GM12878 (cell line): ENCODE data around the gene WNK2. TPM values are rescaled to one million over a fixed set of nuclear protein-coding genes. Genes with fewer than 3 reads are reported as not detected.

Experiments
- ATAC-seq: fragments of 200-7000 bp; cut with Tn5 transposase; 3 replicates; pipeline ENCODE4 v1.9.1; 2020; ENCODE audit warnings: mild to moderate bottlenecking, moderate library complexity
- BruUV-seq: library from RNA; stranded (reverse); fragments of 400-500 nt; replicated peaks from 2 replicates; lab custom pipeline; 2021; lab: Mats Ljungman, UMichigan
- CTCF ChIA-PET: fragments of 300-600 bp; sonication (Branson Sonifier 250); formaldehyde crosslinking; extraction: SDS; loops from one replicate; lab custom pipeline; 2021; ENCODE audit warnings: inconsistent platforms; lab: Yijun Ruan, JAX
- POLR2A ChIA-PET: fragments of 350-600 bp; formaldehyde crosslinking; extraction: SDS; loops from one replicate; lab custom pipeline; 2021; ENCODE audit warnings: inconsistent platforms; lab: Charles Lee
- RAD21 ChIA-PET: fragments of 300-600 bp; sonication (Branson Sonifier 250); formaldehyde crosslinking; loops from one replicate; lab custom pipeline; 2023; ENCODE audit warnings: antibody characterized with exemption; ENCODE audit not compliant: unreplicated experiment; lab: Charles Lee
- SMC1A ChIA-PET: fragments of 300-600 bp; sonication (Branson Sonifier 250); formaldehyde crosslinking; loops from one replicate; lab custom pipeline; 2023; ENCODE audit not compliant: unreplicated experiment, uncharacterized antibody; lab: Charles Lee
- DNase-seq: peaks from one replicate; pipeline ENCODE4 v3.0.0-alpha.2; 2011; ENCODE audit warnings: low read depth, low spot score
- FAIRE-seq: peaks from 3 replicates; lab custom pipeline; 2011; peaks lifted over from hg19 to GRCh38; lab: Jason Lieb, UNC
- H2AFZ ChIP-seq: 2 replicates; pipeline ENCODE4 v1.6.0; 2011; ENCODE audit warnings: low read depth, low read length, control low read depth; ENCODE audit not compliant: control insufficient read depth
- H3K27ac ChIP-seq: 2 replicates; pipeline ENCODE4 v1.5.1; 2011; ENCODE audit warnings: control low read depth; ENCODE audit not compliant: control insufficient read depth, insufficient read depth
- H3K27me3 ChIP-seq, 2 experiments: replicated peaks in 1 of 2; 2 replicates each; pipeline versions ENCODE4 v1.6.0 to v1.6.1; 2011; ENCODE audit warnings: low read length in 1 of 2; ENCODE audit not compliant: control insufficient read depth in 2 of 2, insufficient read depth in 2 of 2
- H3K36me3 ChIP-seq, 2 experiments: 2 replicates each; pipeline ENCODE4 v1.5.1; 2011; ENCODE audit warnings: low read length in 1 of 2; ENCODE audit not compliant: control insufficient read depth in 2 of 2, insufficient read depth in 2 of 2
- H3K4me1 ChIP-seq: 2 replicates; pipeline ENCODE4 v1.6.1; 2011; ENCODE audit warnings: mild to moderate bottlenecking, low read length, moderate library complexity, mixed read lengths; ENCODE audit not compliant: control insufficient read depth, insufficient read depth
- H3K4me2 ChIP-seq: 2 replicates; pipeline ENCODE4 v1.6.0; 2011; ENCODE audit warnings: control low read depth; ENCODE audit not compliant: control insufficient read depth, insufficient read depth
- H3K4me3 ChIP-seq: fragments of 200-600 bp; sonication (generic); 2 replicates; pipeline ENCODE4 v1.5.1; 2016
- H3K79me2 ChIP-seq: 2 replicates; pipeline ENCODE4 v1.6.0; 2011; ENCODE audit warnings: low read length; ENCODE audit not compliant: control insufficient read depth, insufficient read depth
- H3K9ac ChIP-seq: 2 replicates; pipeline ENCODE4 v1.8.0; 2011; ENCODE audit warnings: low read length, control low read depth, mixed read lengths; ENCODE audit not compliant: control insufficient read depth, insufficient read depth
- H3K9me3 ChIP-seq: replicated peaks from 3 replicates; pipeline ENCODE4 v1.5.1; 2011; ENCODE audit warnings: mild to moderate bottlenecking, low read length; ENCODE audit not compliant: control insufficient read depth, insufficient read depth
- H4K20me1 ChIP-seq: 2 replicates; pipeline ENCODE4 v1.6.0; 2011; ENCODE audit not compliant: control insufficient read depth, insufficient read depth
- BHLHE40 ChIP-seq, 2 experiments: fragments of 450-650 bp in 1 of 2; IDR thresholded peaks; 2 replicates each; pipeline ENCODE4 v1.6.1; 2011 to 2017; ENCODE audit warnings: low read depth in 2 of 2, borderline replicate concordance in 1 of 2, improper control_type of control experiment in 1 of 2, low read length in 1 of 2, mild to moderate bottlenecking in 1 of 2
- CHD4 ChIP-seq: fragments of 200-600 bp; sonication (generic); IDR thresholded peaks from 2 replicates; pipeline ENCODE4 v1.6.1; 2016; ENCODE audit warnings: mild to moderate bottlenecking
- IKZF2 ChIP-seq, 2 experiments: fragments of 450-650 bp; IDR thresholded peaks; 2 replicates each; pipeline ENCODE4 v1.6.1; 2017; ENCODE audit warnings: mild to moderate bottlenecking in 2 of 2, moderate library complexity in 2 of 2
- JUND ChIP-seq: IDR thresholded peaks from 2 replicates; pipeline ENCODE4 v1.6.1; 2012; ENCODE audit warnings: low read depth, mild to moderate bottlenecking, low read length, improper control_type of control experiment, moderate library complexity
- NR2C2 ChIP-seq: IDR thresholded peaks from 2 replicates; pipeline ENCODE4 v1.6.1; 2011; ENCODE audit warnings: borderline replicate concordance, low read depth; ENCODE audit not compliant: control insufficient read depth, insufficient read length
- RAD21 ChIP-seq: IDR thresholded peaks from 2 replicates; pipeline ENCODE4 v1.6.1; 2011; ENCODE audit warnings: mild to moderate bottlenecking, low read depth, low read length, moderate library complexity; ENCODE audit not compliant: insufficient read depth
- WGBS: methylation state at CpG from one replicate; pipeline ENCODE4 v1.1.6; 2016; ENCODE audit warnings: low lambda C conversion rate; ENCODE audit not compliant: insufficient replicate concordance, insufficient coverage; ENCODE audit errors: missing lambda C conversion rate; 5-methylcytosine and 5-hydroxymethylcytosine counted together
- in situ Hi-C: fragments of 300-500 bp; cut with MboI; formaldehyde crosslinking; loops from 9 replicates; pipeline ENCODE4 v1.14.3; 2018; ENCODE audit warnings: mixed read lengths
- intact Hi-C: fragments of 100-400 bp; cut with micrococcal nuclease; formaldehyde crosslinking; loops from one replicate; pipeline ENCODE4 v1.14.2; 2022; ENCODE audit not compliant: unreplicated experiment
- polyA plus RNA-seq, 11 experiments: library from polyadenylated mRNA; depleted of rRNA in 4 of 11; unstranded in 6 of 11; stranded (reverse) in 5 of 11; fragments of >200 nt; fragmentation: Nextera tagmentation in 4 of 11; fragmentation: Illumina TruSeq in 1 of 11; extraction: Ambion mirVana in 4 of 11; extraction: Trizol in 1 of 11; gene quantifications; 1 replicate in 1 of 11; 2 replicates in 10 of 11; pipeline versions ENCODE4 v1.2.1 to v1.2.3, GENCODE V29; 2011 to 2016; ENCODE audit warnings: inconsistent platforms in 2 of 11, missing spikeins in 2 of 11, low read depth in 1 of 11
- total RNA-seq, 4 experiments: library from RNA; depleted of rRNA in 3 of 4; stranded (reverse); fragments of >200 nt in 3 of 4; fragmentation: Illumina TruSeq in 1 of 4; extraction: Trizol in 1 of 4; gene quantifications; 2 replicates each; pipeline versions ENCODE4 v1.2.1 to v1.2.3, GENCODE V29; 2013 to 2021
- TF ChIP-seq, protein P1 (sequence below): IDR thresholded peaks from 2 replicates; pipeline ENCODE4 v1.6.1; 2011; ENCODE audit warnings: low read depth, mild to moderate bottlenecking, low read length, moderate library complexity, borderline replicate concordance; ENCODE audit errors: extremely low read depth

WNK2 gene
- total and polyA plus RNA-seq, 10 of the 15 experiments (the other 5 are each of a cell fraction or from before 2014, with no cell fraction given) = 0.15 TPM; not detected in 9

- ATAC-seq = no peak
Measured at GRCh38 chr9:93232388-93232960, 48.5 kb downstream of the WNK2 start.

GRCh38 chr9:93233033-93233432 lies 49.1 kb downstream of the WNK2 start:
- H3K27ac ChIP-seq = no peak overlapping the region
- peaks cover 0 to 4% of the 10 kb centered on the region in 2 experiments; a peak in 3 of 4 replicates for H3K27me3 ChIP-seq
- CTCF ChIA-PET = no interaction called here

More at GRCh38 chr9:93232388-93232960, 48.5 kb downstream of the WNK2 start:
- ChIA-PET POLR2A (interaction anchor here (0.7 kb wide), 1 partner anchor 401 kb away, joined by 4 read pairs; no protein-coding TSS in a partner anchor), SMC1A (no interaction called here), RAD21 (no interaction called here), CTCF (no interaction called here)
- no peaks in the 10 kb centered on the region for H3K9me3 ChIP-seq
- H3K36me3 ChIP-seq = no peaks in the 10 kb centered on the region
- no peak for DNase-seq
- TF ChIP-seq CHD4 = no peak
- no peak for TF ChIP-seq BHLHE40 (IDR thresholded peaks at IDR 0.05; ENCODE audit: borderline replicate concordance in 1 of 2, low read depth in 2 of 2, low read length in 1 of 2)
- TF ChIP-seq JUND = no peak
- TF ChIP-seq NR2C2 = no peak
- BruUV-seq = no TSS peak
- no peak overlapping the region for H2AFZ ChIP-seq
- H3K27me3 ChIP-seq = peaks cover 0 to 4% of the 10 kb centered on the region in 2 experiments; a peak in 3 of 4 replicates
- H4K20me1 ChIP-seq = no peaks in the 10 kb centered on the region; the same call in 1 of the 2 replicates
- H3K4me2 ChIP-seq = no peak overlapping the region
- H3K4me1 ChIP-seq = no peaks in the 10 kb centered on the region
- H3K9ac ChIP-seq = no peak overlapping the region
- in situ Hi-C loops = no loop called here
- intact Hi-C loops = no loop called here
- FAIRE-seq = no peak
- WGBS = 26% methylated on average over 12 of the region's 12 CpGs
- no peak overlapping the region for H3K4me3 ChIP-seq
- H3K27ac ChIP-seq = no peak overlapping the region
- H3K79me2 ChIP-seq = no peaks in the 10 kb centered on the region

More at GRCh38 chr9:93233033-93233432, 49.1 kb downstream of the WNK2 start:
- TF ChIP-seq IKZF2 (IDR thresholded peaks at IDR 0.05) (no peak), CHD4 (no peak), RAD21 (no peak)
- TF ChIP-seq, protein P1, sequence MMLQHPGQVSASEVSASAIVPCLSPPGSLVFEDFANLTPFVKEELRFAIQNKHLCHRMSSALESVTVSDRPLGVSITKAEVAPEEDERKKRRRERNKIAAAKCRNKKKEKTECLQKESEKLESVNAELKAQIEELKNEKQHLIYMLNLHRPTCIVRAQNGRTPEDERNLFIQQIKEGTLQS = no peak
- H2AFZ ChIP-seq = no peak overlapping the region
- ChIA-PET POLR2A (interaction anchor here (0.7 kb wide), 2 partner anchors 198 to 400 kb away, joined by 4 to 6 read pairs; no protein-coding TSS in a partner anchor), RAD21 (no interaction called here), SMC1A (no interaction called here)
- ATAC-seq = no peak
- FAIRE-seq = no peak
- no TSS peak for BruUV-seq
- H3K9me3 ChIP-seq = no peaks in the 10 kb centered on the region
- 17% methylated on average over 6 of the region's 7 CpGs for WGBS
- H3K4me2 ChIP-seq = no peak overlapping the region
- intact Hi-C loops = no loop called here
- no peaks in the 10 kb centered on the region for H3K79me2 ChIP-seq
- in situ Hi-C loops = no loop called here
- no peak overlapping the region for H3K9ac ChIP-seq
- no peaks in the 10 kb centered on the region for H3K36me3 ChIP-seq
- H3K4me3 ChIP-seq = no peak overlapping the region
- DNase-seq = no peak
- no peaks in the 10 kb centered on the region for H3K4me1 ChIP-seq
- no peaks in the 10 kb centered on the region; the same call in 1 of the 2 replicates for H4K20me1 ChIP-seq
